ENCODE results near the gene GATA3. TPM values are rescaled to one million over a fixed set of nuclear protein-coding genes. Genes with fewer than 3 reads are reported as not detected.

Gene GATA3
- total RNA-seq, 1 donor from 2014 or later = 3.2 TPM

DNA sequence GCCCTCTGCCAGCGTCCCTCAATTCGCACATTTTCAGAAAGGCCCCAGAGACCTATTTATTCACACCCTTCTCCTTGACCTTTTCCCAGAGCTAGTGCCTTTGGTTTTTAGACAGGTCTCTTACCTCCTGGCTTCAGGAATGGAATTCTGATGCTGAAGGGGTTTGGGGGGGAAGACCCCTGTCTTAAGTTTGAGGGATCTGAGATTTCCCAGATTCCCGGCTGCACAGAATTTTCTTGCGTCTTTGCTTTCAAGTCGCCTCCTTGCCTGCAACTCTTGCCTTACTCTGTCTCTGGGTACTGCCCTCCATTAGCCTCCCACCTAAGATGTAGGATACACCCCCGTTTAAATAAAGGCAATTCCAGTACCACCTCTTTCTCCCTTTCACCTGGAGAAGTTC, 1.9 kb downstream of the GATA3 start:
- no peak for DNase-seq
- Histone ChIP-seq H3K4me3 (peak overlapping the region; percentile 55), H3K9me3 (no peaks in the 10 kb centered on the region), H3K36me3 (no peaks in the 10 kb centered on the region), H3K4me1 (peaks cover 31% of the 10 kb centered on the region), H3K27ac (peak overlapping the region; percentile 65), H3K27me3 (peaks cover 72% of the 10 kb centered on the region)
- ATAC-seq = no peak
- TF ChIP-seq, protein P1, sequence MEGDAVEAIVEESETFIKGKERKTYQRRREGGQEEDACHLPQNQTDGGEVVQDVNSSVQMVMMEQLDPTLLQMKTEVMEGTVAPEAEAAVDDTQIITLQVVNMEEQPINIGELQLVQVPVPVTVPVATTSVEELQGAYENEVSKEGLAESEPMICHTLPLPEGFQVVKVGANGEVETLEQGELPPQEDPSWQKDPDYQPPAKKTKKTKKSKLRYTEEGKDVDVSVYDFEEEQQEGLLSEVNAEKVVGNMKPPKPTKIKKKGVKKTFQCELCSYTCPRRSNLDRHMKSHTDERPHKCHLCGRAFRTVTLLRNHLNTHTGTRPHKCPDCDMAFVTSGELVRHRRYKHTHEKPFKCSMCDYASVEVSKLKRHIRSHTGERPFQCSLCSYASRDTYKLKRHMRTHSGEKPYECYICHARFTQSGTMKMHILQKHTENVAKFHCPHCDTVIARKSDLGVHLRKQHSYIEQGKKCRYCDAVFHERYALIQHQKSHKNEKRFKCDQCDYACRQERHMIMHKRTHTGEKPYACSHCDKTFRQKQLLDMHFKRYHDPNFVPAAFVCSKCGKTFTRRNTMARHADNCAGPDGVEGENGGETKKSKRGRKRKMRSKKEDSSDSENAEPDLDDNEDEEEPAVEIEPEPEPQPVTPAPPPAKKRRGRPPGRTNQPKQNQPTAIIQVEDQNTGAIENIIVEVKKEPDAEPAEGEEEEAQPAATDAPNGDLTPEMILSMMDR (IDR thresholded peaks at IDR 0.05) = no peak
- intact Hi-C loops (cut with DNase I) = no loop called here

DNA sequence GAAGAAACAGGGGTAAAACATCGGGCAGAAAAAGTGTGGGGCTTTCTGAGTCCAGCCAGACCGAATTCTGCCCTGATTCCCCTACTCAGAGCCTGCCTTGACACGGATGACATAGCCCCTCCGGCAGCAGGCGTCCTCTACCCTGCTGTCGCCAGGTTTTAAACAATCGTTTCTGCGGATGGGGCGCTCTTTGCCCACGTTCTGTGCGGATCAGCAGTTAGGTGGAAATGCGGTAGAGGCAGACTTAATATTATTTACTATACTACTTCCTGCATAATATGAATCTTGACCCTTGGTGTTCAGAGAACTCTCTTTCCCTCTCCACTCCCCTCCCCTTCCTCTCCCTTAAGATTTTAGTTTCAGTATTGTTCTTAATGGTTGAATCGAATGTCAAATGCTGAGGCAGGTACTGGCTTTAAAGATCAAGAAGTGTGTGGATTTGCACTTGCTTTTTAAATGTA, 2.4 kb downstream of the GATA3 start:
- TF ChIP-seq, protein P1 (IDR thresholded peaks at IDR 0.05) = no peak
- ATAC-seq (no peak), DNase-seq (no peak)
- H3K27me3 ChIP-seq = peaks cover 72% of the 10 kb centered on the region
- H3K27ac ChIP-seq = peak overlapping the region; percentile 65
- H3K4me1 ChIP-seq = peaks cover 30% of the 10 kb centered on the region
- H3K9me3 ChIP-seq = no peaks in the 10 kb centered on the region
- H3K4me3 ChIP-seq = peak overlapping the region; percentile 55
- intact Hi-C loops (cut with DNase I) = no loop called here
- no peaks in the 10 kb centered on the region for H3K36me3 ChIP-seq

DNA sequence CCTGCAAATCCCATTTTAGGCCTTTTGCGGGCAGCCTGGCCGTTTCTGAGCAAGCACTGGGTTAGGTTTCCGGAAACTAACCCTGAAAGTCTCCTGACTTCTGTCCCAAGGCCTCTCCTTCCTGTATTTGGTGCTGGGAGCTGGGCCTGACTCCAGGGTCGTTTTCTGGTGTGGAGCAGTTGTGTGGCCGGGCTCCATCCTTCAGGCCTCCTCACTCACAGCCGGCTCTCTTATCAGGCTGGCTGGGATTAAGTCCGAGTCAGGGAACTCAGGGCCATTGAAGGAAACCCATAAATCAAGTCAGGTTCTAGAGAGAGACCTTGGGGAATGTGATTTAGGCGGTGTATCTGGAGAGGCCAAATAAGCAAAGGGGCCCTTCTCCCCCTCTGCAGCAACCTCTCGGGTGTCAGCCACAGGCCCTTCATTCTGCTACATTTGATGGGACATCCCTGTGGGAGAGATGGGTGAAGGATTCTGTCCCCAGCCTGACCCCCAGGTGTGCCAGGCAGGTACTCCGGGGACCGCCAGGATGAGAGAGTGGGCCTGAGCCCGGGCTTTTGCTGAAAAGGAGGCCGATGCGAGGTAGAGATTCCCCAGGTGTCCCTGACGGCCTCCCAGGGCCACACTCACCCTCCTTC, 3.3 kb downstream of the GATA3 start:
- TF ChIP-seq, protein P1 (IDR thresholded peaks at IDR 0.05) = no peak
- H3K9me3 ChIP-seq = no peaks in the 10 kb centered on the region
- no peaks in the 10 kb centered on the region for H3K36me3 ChIP-seq
- H3K4me1 ChIP-seq = peaks cover 24% of the 10 kb centered on the region
- DNase-seq = no peak
- H3K27me3 ChIP-seq = peaks cover 67% of the 10 kb centered on the region
- H3K27ac ChIP-seq = peak overlapping the region; percentile 65
- intact Hi-C loops (cut with DNase I) = no loop called here
- ATAC-seq = no peak
- H3K4me3 ChIP-seq = peak overlapping the region; percentile 55

DNA sequence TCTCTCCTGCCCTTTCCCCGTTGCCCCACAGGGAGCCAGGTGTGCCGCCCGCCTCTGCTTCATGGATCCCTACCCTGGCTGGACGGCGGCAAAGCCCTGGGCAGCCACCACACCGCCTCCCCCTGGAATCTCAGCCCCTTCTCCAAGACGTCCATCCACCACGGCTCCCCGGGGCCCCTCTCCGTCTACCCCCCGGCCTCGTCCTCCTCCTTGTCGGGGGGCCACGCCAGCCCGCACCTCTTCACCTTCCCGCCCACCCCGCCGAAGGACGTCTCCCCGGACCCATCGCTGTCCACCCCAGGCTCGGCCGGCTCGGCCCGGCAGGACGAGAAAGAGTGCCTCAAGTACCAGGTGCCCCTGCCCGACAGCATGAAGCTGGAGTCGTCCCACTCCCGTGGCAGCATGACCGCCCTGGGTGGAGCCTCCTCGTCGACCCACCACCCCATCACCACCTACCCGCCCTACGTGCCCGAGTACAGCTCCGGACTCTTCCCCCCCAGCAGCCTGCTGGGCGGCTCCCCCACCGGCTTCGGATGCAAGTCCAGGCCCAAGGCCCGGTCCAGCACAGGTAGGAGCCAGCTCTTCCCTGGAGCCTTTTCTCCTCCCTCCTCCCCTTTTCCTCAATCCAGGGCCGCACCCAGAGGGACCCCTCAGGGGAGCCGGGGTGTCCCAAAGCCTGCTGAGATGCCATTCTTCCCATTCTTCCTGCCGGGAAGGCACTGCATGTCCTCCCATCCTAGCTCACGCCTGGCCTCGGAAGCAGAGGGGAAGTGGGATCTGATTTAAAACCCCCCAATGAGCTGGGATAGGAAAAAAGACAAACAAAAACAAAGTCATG, 4.0 kb downstream of the GATA3 start:
- H3K4me3 ChIP-seq = no peak overlapping the region
- ATAC-seq (no peak), DNase-seq (no peak)
- H3K27me3 ChIP-seq = peaks cover 64% of the 10 kb centered on the region
- H3K36me3 ChIP-seq = no peaks in the 10 kb centered on the region
- no peaks in the 10 kb centered on the region for H3K9me3 ChIP-seq
- intact Hi-C loops (cut with DNase I) = no loop called here
- TF ChIP-seq, protein P1 (IDR thresholded peaks at IDR 0.05) = no peak
- peak overlapping the region; percentile 17 for H3K27ac ChIP-seq
- H3K4me1 ChIP-seq = peaks cover 21% of the 10 kb centered on the region

DNA sequence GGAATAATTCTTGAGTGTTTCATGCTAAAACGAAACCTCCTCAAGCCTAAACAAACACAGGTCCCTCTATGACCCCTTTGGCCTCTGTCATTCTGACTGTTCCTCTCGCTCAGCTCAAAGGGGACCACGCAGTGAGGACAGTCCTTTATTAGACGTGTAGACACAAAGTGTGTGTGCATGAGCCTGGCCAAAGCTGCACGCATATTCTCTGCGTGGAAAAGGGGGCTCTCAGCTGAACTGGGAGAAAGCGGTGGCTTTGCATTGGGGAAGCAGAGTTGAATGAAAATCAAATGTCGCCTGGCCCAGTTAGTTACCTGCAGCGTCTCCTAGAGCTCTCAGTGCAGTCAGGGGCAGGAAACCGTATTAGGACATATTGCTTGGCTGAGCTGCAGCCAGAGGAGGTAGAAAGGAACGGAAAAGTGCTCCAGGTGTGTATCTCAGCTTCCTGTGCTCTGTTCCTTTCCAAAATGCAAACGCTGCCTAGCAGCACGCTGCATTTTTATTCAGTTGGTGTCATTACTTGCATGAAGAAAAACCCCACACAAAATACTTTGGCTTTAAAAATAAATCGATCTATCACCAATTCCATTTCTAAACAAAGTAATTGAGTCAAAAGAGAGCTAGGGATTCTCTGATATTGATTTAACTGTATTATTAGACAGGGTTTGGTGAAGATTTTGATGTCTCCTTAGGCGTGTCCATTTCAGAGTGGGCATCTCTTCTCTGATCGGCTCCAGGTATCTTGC, 4.9 kb downstream of the GATA3 start:
- DNase-seq = no peak
- H3K36me3 ChIP-seq = no peaks in the 10 kb centered on the region
- peak overlapping the region; percentile 8 for H3K4me3 ChIP-seq
- TF ChIP-seq, protein P1 (IDR thresholded peaks at IDR 0.05) = no peak
- no peak overlapping the region for H3K27ac ChIP-seq
- H3K27me3 ChIP-seq = peaks cover 64% of the 10 kb centered on the region
- peaks cover 21% of the 10 kb centered on the region for H3K4me1 ChIP-seq
- ATAC-seq = no peak
- intact Hi-C loops (cut with DNase I) = no loop called here
- H3K9me3 ChIP-seq = no peaks in the 10 kb centered on the region
